ENCODE results near the gene ARHGAP36.

Gene ARHGAP36
- 0 to 0.05 reads per million in 2 donors for total RNA-seq

- DNase-seq: peak; percentile 10
Measured at GRCh38 chrX:131058136-131058868, at the start of gene ARHGAP36. Gene ARHGAP36, plus strand, starts transcription at chrX:131058346. Its CDS starts 23,320 bp downstream, at chrX:131081666.

- no peak for DNase-seq
Measured at GRCh38 chrX:131010186-131010585, 48.0 kb upstream of the ARHGAP36 start.

- no peak for DNase-seq
Measured at GRCh38 chrX:131025336-131025735, 32.8 kb upstream of the ARHGAP36 start.

GRCh38 chrX:131032354-131033230 lies 25.6 kb upstream of the ARHGAP36 start:
- no peak for DNase-seq

- no peak for DNase-seq
Measured at GRCh38 chrX:131034063-131034462, 24.1 kb upstream of the ARHGAP36 start.

DNA sequence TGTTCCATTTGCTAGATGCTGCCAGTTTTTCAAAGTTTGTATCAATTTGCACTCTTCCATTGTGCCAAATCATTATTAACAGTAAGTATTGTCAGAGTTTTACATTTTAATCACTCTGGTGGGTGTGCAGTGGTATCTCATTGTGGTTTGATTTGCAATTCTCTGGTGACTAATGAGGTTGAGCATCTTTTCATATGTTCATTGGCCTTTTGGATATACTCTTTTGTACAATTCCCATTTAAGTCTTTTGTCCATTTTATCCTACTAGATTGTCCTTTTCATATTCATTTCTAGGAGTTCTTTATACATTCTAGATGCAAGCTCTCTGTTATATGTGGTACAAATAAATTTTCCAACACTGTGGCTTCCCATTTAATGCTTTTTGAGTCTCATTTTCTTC lies 17.4 kb upstream of the ARHGAP36 start:
- no peak for DNase-seq

- no peak for DNase-seq
Measured at GRCh38 chrX:131041667-131042066, 16.5 kb upstream of the ARHGAP36 start.

- DNase-seq: no peak
Measured at GRCh38 chrX:131045726-131046125, 12.4 kb upstream of the ARHGAP36 start.

- DNase-seq: no peak
Measured at GRCh38 chrX:131046596-131046995, 11.6 kb upstream of the ARHGAP36 start.

DNA sequence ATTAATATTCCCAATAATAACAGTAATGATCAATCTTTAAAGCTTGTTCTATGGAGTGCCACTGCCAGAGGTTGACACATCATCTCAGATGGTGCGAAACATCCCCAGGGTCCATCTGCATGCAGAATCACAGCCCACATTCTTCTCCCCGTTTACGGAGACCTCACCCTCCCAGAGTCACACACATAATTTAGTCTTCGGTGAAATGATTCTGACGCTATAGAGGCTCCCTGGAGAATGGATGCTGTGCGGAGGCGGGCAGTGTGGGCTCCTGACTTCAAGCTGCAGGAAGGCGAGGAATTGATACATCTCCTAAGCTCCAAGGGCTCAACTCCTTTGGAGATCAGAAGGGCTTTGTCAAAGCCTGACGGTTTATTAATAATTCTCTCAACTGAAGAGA lies 11.0 kb upstream of the ARHGAP36 start:
- no peak for DNase-seq

DNA sequence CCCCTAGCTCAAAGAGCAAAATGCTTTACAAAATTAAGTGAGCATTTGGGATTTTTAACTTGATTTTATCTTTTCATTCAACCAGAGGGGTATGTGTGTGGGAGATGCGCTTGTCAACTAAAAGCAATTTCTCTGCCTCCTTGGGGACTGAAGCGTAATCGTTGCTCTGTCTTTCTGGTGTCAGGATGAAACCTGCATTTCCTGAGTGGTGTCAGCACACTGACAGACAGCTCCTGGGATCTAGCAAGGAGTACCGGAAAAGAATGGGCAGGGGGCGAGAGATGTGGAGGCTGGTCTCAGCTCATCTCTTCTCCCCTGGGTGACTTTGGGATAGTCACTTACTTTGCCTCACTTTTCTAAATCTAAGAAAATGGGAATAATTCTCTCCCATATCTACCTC lies 5.1 kb upstream of the ARHGAP36 start:
- no peak for DNase-seq

- no peak for DNase-seq
Measured at GRCh38 chrX:131054906-131055305, 3.2 kb upstream of the ARHGAP36 start.

DNA sequence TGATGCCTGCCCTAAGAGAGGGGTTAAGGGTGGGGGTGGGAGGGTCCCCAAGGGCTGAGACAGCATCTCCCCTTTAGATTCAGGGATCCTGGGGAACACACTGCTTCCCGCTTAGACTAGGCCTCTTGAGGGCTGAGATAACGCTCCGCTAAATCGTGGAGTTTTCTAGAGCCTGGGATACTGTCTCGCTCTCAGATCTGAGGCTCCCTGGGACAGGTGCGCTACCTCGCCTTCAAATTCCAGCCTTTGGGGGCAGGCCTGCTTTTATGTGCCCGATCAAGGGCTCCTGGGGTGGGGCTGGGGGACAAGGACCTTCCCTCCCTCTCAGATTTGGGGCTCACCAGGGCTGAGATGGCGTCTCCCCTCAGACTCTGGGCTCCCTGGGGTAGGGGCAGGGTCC lies 440 bp upstream of the ARHGAP36 start:
- no peak for DNase-seq

DNA sequence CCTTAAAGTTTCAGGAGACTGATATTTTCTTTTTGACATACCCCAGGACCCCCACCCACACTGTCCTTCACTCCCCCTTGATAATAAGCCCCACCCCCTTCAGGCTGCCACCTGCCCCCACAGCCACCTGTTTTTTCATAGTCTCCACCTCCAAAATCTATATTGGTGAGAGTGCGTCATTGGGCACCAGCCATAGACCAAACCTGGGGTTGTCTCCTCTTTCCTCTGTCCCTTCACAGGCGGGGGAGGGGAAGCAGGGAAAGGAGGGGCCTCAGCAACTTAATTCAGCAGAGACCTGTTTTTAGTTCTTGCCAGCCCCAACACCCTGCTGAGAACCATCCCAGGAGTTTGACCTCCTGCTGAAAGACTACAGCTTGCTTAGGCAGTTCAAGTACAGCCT lies 1.1 kb downstream of the ARHGAP36 start:
- no peak for DNase-seq

DNA sequence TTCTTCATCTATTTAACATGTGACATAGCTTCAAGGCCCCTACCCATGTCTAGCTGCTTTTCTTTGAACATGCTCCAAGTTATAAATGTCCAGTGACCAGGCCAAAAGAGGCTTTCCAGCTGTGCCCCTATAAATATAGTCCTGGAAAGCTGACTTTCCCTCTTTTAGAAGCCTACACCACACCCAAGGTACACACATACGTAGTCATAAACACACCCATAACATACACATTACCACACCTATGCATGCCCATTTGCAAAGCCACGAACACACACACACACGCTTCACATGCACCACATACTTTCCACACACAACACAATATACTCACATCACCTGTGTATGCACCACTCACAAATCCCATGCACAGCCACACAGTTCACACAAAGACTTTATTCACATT lies 2.0 kb downstream of the ARHGAP36 start:
- DNase-seq: no peak

DNA sequence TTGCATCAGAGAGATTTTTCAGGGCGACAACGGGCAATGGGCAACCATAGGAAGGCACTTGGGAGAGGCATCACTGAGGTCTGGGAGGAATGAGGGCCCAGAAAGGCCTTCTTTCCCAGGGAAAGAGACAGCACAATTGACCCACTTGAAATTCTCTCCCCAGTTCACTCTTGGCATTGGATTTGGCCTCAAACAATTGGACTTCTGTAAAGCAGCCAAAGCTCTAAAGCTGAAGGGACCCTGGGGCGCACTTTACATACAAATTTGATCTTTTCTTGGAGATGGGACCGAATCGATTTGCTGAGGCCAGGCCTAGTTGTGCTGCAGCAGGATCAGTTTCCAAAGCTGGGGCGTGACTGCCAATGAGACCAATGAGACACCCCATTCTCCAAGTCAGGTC lies 3.2 kb downstream of the ARHGAP36 start:
- no peak for DNase-seq

DNA sequence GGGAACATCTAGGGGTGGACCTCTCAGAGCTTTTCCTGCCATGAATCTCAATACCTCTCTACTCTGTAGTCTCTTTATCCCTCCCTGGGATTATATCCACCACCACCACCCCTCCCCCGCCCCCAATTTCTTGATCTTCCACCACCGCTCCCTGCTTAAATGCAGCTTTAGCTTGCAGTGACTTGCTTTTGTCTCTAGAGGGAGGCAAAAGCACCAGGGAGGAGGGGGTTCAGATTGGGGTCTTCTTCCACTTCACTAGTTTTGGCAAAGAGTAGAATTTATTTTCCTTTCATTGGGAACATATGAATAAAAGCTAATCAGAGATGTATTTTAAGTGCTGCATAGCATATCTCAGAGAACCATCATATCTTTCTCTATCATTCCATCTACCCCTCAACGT lies 5.5 kb downstream of the ARHGAP36 start:
- no peak for DNase-seq

DNA sequence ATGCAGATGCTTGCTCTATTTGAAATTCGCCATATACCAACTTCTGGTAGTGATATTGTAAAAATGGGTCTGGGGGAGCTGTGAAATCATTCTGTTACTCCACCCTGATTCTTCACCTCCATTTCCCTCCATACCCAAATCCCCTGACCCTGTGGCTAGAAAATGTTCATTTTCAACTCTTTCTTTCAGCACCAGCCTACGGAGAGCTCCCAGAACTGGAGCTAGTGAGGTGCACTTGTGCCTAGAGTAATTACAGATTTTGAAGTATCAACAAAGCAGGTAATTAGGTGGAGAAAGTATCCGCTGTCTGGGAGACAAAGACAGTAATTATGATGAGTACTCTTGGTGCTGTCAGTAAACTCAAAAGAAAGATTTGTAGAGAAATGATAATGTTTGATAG lies 8.1 kb downstream of the ARHGAP36 start:
- no peak for DNase-seq

- DNase-seq: no peak
Measured at GRCh38 chrX:131067216-131067615, 9.1 kb downstream of the ARHGAP36 start.

- no peak for DNase-seq
Measured at GRCh38 chrX:131067846-131068745, 9.9 kb downstream of the ARHGAP36 start.

DNA sequence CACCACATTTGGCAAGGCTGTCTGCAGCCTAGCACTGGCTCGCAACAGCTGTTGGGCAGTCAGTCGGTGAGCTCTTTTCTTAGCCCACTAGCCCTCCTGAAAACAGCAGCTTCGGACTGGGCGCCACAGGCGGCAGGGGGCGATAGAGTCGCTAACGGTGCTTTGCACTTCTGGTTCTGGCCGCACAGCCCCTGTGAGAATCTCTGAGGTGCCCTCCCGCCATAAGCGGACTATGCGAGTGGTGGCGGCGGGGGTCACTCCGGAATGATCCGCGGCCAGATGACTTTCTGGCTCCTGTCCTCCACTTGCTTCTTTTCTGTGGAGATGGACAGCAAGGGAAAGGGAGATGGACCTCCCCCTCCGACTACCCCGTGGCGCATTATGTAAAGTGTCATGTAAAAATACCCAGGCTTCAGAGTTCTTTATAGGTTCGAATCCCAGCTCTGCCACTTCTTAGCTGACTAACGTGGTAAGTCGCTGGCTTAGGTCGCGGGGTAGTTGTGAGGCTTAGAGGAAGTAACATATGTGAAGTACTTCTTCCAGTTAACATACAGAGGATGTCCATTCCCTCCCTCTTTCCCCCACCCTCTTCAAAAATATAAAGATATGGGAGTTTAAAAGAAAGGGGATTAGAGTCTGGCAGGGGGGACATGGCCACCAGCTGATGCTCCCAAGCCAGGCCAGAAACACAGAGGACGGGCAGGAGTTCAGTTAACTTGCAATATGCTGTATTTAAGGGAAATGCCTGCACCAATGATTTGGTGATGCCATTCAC lies 11.0 kb downstream of the ARHGAP36 start:
- no peak for DNase-seq

GRCh38 chrX:131072871-131073571 lies 14.9 kb downstream of the ARHGAP36 start:
- no peak for DNase-seq
